GM18868 (cell line): ENCODE data around the gene CSF1R.
"Not testable (repeated sequence)": the region's sequence is repeated elsewhere in the genome, so short reads cannot be mapped to it uniquely, and the experiment has no call there.

ENCODE experiments used
- ATAC-seq: cut with Tn5 transposase; IDR thresholded peaks from one replicate; pipeline ENCODE4 v1.9.1; 2021; ENCODE audit warnings: mild to moderate bottlenecking, moderate library complexity; ENCODE audit not compliant: unreplicated experiment

CSF1R gene

DNA sequence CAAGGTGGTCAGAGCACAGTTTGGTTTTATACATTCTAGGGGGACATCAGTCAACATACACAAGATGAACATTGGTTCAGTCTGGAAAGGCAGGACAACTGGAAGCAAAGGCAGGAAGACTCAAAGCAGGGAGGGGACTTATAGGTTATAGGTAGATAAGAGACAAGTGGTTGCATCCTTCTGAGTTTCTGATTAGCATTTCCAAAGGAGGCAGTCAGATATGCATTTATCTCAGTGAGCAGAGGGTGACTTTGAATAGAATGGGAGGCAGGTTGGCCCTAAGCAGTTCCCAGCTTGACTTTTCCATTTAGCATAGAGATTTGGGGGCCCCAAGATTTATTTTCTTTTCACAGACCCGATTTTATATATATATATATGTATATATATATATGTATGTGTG is 58.3 kb downstream of the CSF1R start:
- ATAC-seq: not testable (repeated sequence)

DNA sequence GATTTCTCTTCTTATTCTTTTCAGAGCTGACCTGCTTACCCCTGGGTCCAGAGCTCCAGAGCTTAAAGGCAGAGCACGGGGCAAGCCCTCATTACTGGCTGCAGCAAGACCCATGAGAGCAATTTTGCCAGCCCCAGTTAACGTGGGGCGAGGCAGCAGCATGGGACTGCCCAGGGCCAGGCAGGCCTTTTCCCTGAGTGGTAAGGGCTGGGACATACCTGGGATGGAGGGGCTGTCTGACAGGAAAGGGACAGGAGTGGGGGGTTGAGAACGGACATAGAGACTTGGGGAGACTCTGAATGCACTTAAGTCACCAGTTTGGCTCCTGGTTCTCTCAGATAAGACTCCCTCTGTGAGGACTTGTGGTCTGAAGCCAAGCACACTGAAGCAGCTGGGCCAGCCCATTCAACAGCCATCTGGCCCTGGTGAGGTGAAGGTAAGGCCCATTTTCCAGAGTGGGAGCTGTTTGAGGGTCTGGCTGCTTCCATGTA is 59.6 kb downstream of the CSF1R start:
- no peak for ATAC-seq

DNA sequence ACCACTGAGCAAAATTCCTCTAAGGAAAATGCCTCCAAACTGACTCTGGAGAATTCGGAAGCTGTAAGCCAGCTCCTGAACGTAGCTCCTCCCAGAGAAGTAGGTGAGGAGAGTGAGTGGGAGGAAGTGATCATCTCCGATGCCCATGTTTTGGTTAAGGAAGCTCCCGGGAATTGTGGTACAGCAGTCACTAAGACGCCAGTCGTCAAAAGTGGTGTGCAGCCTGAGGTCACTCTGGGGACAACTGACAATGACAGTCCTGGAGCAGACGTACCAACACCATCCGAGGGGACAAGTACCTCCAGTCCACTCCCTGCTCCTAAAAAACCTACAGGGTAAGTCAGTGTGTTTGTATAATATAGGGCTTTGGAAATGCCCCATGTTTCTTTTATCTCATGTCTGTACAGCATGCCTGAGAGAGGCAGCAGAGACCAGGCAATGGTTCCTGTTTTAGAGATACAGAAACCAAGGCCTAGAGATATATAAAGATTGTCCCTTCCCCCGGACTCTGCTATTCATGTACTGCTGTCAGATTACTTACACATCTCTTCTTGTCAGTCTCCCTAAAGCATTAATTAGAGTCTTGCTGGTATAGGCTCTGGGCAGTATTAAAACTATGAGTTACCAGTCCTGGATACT is 61.9 kb downstream of the CSF1R start:
- no peak for ATAC-seq

DNA sequence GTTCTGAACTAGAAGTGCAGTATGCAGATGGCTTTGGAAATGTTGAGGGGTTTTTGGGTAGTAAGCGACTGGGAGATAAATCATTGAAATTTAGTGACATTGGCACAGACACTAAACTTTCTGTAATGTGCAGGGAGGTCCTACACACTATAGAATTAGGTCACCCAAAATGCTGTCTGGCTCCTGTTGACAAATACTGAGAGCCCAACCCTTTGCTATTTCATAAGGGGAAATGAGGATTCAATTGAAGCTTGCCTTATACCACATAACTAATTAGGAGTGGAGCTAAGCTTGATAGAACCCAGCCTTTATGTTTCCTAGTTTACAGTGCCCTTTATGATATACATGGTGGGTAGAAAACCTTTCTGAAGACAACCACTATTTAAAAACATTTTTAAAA is 63.2 kb downstream of the CSF1R start:
- ATAC-seq: no peak

DNA sequence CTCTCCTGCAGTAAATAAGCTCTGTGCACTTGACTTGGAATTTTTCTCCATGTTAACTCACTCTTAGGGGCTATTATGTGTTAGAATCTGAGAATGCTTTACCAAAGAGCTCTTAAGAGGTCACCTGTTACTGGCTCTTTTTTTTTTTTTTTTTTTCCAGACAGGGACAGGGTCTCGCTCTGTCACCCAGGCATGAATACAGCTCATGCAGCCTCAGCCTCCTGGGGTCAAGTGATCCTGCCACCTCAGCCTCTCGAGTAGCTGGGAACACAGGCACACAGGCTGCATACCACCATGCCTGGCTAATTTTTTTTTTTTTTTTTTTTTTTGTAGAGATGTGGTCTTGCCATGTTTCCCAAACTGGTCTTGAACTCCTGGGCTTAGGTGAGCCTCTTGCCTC is 63.7 kb downstream of the CSF1R start:
- no peak for ATAC-seq

DNA sequence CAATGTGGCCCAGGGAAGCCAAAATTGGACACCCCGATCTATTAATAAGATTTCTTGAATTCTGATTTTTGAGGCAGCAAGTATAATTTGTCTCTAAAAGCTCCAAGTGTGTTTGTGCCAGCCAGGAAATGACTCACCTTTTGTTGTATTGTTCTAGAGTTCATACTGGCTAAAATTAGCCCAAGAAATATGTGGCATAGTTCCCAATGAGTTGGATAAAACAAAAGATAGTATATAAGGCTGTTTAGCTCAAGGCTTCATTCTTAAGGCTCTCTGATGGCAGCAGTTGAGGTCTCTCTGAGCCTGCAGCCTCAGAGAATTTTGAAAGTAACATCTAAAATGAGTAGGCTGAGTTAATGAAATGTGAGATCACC is 64.2 kb downstream of the CSF1R start:
- no peak for ATAC-seq

DNA sequence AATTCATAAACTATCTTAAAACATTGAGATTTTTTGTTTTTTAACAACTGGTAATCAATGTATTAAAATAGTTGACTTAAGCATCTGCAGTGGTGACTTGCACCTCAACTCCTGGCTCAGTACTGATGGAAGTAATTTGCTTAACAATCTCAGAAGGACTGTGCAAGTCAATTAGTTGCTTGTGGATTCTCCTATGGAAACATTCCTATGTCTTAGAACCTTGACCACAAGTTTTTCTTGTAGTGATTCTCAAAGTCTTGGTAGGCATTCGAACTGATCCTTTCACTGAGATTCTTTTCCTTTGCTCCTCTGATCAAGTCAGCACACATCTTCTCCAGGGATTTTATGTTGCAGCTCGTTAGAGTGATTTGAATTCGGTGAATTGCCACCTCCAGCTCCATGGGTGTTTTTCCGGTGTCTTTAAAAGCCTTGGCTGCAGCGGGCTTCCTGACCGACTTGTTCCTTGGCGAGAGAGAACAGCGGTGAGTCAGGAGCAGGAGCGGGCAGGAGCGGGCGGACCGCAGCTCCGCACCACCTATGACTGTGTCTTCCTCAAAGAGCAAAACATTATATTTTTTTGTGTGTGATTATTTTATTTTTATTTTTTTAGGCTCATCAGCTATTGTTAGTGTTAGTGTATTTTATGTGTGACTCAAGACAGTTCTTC is 64.7 kb downstream of the CSF1R start:
- no peak for ATAC-seq

DNA sequence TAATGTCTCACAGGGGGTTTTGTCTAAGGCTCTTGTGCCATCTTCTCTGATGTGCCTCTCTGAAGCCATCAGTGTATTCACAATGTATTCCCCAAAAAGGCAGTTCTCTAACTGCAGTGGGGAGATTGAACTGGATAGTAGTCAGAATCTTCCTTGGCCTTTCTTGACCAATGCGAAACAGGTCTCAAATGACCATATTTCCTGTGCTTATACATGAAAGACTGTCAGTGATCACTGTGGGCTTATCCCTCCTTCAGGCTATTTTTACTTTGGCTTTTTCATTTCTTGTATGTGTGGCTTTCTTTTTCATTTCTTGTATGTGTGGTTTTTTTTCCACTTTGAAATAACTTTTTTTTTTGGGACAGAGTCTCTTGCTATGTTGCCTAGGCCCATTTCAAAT is 66.1 kb downstream of the CSF1R start:
- ATAC-seq: no peak

DNA sequence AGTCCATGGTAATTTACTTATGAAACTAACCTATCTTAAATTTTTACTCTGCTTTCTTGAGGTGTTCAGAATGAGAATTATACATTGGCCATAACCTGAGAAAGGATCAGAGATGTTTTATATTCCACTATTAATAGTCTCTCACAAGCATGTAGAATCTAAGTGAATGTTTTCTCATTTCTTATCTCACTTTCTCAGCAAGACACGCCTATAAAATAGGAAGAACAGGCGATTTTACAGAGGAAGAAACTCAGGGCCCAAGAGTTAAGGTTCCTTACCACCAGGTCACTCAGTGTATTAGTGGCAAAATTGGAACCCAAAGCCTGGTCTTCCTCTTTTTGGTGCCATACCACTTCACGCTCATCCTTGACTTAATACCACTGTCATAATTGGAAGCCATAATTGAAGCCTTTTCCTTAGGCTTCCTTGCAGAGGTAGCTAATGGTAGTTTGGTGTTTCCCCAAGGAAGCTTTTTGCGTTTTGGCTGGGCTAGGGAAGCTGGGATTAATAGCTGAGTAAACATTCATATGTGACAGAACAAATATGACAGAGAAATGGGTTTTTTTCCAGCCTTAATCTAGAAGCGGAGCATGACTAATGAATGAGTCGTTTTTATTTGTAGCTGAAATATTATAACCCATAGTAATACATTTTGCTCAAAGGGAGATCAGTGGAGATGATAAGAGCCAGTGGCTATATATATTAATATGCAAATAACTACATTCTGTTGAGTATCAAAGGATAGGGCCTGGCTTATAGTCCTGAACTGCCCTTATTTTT is 68.9 kb downstream of the CSF1R start:
- no peak for ATAC-seq

DNA sequence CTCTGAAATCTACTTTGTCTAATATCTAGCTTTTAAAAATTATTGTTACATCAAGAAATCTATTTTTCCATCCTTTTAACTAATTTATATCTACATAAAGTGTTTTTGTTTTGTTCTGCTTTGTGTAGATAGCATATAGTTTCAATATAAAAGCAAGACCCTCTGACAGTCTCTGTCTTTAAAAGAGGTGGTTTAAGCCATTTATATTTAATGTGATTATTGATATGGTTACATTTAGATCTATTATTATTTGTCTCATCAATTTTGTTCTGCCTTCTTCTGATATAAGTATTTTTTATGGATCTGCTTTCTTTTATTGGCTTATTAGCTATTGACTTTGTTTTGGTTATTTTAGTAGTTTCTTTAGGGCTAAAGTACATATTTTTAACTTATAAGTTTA is 69.8 kb downstream of the CSF1R start:
- no peak for ATAC-seq

DNA sequence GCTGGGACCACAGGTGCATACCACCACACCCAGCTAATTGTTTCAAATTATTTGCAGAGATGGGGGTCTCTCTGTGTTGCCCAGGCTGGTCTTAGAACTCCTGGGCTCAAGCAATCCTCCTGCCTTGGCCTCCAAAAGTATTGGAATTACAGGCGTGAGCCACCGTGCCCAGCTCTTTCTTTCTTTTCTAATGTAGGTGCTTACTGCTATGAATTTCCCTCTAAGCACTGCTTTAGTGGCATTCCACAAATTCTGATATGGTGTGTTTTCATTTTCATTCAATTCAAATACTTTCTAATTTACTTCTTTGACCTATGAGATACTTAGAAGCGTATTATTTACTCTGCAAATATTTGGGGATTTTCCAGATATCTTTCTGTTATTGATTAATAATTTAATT is 70.9 kb downstream of the CSF1R start:
- no peak for ATAC-seq

DNA sequence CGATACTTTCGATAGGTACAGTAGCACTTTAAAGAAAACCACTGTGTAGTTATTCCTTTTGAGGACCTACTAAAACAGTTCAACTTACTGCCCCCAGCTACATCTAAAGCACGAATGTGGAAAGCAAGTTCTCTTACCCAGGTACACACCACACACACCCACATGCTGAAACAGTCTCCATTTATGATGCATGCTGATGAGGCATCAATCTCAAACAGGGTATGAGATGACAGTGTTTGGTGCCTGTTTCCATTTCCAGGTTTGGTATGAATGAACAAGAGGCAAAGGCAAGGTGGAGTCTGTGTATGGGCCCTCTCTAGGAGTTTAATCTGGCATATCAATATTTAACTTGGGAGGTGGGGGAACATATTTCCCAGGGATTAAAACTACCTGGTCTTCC is 71.9 kb downstream of the CSF1R start:
- ATAC-seq: no peak

DNA sequence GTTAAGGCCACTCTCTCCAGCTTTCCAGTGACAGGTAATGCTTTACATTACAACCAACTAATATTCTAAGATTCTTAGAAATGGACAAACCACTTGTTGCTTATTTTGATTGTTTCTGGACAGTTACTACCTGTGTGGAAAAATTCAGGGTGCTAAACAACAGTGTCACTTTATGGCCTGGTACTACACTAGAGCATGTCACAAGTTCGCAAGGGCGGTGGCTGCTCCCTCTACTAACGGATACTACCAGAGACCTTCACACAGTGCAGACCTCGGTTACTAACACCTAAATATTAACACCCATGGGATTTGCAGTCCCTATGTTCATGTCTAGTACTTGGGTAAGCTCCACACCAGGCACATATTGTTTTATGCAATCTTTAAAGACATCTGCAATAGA is 72.4 kb downstream of the CSF1R start:
- ATAC-seq: no peak

DNA sequence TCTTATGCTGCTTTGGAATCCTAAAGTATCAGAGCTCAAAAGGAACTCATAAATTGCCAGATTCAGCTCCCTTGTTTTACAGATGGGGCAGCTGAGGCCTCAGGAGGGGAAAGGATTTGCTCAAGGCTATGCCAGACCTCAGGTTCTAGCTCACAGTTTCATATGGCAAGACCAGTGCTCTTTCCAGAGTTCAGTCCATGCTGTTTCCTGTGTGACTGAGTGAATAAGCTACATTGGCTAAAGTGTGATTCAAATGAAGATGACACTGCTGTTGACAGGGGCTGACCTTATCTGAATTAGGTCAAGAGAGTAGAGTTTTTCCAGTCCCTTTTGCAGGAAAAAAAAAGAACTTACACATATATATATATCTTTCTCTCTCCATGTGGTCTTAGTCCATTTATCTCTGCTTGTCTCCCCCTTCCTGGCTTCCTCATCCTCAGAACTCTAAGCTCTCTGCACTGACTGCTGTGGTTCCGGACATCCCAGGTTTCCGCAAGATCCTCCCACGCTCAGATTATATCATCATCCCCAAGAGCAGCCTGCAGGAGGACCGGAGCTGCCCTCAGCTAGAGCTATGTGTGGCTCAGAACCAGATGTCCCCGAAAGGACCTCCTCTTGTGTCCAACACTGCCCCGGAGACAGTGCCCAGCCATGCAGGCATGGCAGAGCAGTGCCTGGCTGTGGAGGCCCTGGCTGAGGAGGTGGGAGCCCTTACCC is 76.5 kb downstream of the CSF1R start:
- ATAC-seq: no peak

DNA sequence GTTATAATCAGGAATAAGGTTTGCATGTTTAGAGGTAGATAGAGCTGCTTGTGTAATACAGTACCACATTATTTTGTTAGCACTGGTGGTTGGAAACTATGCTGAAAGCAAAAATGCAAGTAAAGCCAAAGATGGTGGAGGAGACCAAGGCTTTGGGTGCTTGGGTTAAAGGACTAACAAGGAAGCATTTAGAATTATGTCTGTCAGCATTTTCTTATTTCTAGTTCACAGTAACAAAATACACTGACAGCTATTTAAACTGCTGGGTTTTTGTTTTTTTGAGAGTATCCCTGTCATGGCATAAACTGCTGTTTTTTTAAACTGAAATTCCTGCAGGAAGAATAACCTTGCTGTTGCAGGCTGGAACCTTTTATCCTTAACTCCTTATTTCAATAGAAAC is 79.3 kb downstream of the CSF1R start:
- ATAC-seq: no peak

DNA sequence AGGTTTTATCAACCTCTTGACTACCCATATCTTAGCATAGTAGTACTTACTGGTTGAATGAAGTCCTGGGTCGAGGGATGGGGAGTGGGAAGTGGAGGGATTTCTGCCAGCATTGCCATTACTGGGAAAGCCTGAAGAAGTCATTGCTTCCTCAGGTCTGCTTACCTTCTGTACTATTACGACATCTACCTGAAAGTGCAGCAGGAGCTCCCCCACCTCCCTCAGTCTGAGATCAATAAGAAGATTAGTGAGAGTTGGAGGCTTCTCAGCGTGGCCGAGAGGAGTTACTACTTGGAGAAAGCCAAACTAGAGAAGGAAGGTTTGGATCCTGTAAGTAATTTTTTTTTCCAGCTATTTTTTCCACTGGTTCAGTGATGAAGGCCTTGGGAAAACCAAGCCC is 80.0 kb downstream of the CSF1R start:
- ATAC-seq: no peak
